HG02973 (cell line): ENCODE data around the gene SPRED1.
"Not testable (repeated sequence)": the region's sequence is repeated elsewhere in the genome, so short reads cannot be mapped to it uniquely, and the experiment has no call there.

ENCODE experiments used
- ATAC-seq: cut with Tn5 transposase; IDR thresholded peaks from one replicate; pipeline ENCODE4 v1.9.1; 2021; ENCODE audit warnings: moderate library complexity; ENCODE audit not compliant: unreplicated experiment

SPRED1 gene

DNA sequence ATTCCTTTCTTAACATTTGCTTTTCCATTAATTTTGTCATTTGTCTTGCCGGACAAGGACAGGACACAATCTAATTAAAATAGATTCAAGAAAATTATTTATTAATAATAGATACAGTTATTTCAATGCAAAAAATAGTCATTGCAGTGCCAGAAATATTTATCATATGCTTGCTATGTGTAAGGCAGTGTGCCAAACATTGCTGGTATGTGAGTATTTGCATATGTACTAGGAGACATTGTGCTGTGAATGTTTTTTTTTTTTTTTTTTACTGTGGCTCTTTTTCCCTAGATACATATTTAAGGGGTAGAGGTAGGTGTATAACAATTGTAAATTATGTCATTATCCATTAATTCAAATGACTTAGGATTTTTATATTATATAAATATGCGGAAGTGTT lies 23.3 kb downstream of the SPRED1 start:
- no peak for ATAC-seq

DNA sequence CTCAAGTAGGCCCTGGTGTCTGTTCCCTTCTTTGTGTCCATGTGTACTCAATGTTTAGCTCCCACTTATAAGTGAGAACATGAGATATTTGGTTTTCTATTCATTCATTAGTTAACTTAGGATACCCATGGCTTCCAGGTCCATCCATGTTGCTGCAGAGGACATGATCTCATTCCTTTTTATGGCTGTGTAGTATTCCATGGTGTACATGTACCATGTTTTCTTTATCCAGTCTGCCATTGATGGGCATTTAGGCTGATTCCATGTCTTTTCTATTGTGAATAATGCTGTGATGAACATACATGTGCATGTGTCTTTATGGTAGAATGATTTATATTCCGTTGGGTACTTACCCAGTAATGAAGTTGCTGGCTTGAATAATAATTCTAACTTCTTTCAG lies 24.6 kb downstream of the SPRED1 start:
- not testable (repeated sequence) for ATAC-seq

DNA sequence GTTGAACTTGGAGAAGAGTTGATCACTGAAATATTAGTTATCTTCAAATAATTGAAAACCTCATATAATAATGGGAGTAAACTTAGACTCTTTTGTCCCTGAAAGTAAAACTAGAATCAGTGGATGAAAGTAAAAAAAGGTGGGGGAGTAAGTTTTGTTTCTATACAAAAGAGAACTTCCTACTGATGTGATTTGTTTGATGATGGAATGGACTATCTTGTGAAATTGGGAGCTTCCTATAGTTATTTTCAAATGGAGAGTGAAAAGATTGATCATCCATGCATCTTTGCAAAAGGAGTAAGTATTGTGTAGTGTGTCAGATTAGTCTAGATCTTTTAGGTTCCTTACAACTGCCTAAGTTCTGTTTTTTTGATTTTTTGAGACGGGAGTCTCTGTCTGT lies 28.4 kb downstream of the SPRED1 start:
- ATAC-seq: no peak

DNA sequence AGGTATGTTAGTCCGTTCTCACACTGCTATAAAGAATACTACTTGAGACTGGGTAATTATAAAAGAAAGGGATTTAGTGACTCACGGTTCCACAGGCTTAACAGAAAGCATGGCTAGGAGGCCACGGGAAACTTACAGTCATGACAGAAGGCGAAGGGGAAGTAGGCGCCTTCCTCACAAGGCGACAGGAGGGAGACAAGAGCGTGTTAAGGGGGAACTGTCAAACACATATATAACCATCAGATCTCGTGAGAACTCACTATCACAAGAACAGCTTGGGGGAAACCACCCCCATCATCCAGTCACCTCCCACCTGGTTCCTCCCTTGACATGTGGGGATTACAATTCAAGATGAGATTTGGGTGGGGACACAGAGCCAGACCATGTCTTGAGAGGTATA lies 30.4 kb downstream of the SPRED1 start:
- ATAC-seq: no peak

DNA sequence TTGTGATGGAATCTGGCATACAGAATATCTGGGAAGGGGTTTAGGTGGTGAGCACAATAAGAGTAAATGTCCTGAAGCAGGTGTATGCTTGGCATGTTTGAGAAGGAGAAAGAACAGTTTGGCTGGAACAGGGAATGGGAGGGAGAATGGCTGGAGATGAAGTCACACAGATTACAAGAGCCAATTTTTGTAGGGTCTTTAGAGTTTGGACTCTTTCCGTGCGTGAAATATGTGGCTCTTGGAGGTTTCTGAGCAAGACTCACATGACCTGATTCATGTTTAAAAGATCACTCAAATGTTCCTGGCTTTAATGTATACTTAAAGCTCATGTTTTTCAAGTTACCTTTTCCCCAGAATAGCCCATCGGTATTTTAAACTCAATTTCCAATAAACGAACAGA lies 32.8 kb downstream of the SPRED1 start:
- no peak for ATAC-seq

DNA sequence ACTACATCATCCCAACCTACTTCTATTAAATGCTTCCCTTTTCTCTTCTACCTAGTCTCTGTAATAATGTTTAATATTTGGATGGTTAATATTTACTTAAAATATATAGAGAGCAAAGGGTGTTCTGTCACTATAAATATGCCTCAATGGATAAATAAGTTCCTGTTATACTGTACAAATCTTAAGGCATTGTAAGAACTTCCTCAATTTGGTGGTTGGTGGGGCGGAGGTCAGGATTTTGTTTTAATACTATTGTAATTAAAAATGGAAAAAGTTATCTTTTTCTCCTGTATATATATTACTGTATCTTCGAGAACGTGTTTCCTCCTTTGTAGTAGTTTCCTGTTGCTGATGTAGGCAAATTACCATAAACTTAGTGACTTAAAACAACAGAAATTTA lies 41.5 kb downstream of the SPRED1 start:
- ATAC-seq: no peak

DNA sequence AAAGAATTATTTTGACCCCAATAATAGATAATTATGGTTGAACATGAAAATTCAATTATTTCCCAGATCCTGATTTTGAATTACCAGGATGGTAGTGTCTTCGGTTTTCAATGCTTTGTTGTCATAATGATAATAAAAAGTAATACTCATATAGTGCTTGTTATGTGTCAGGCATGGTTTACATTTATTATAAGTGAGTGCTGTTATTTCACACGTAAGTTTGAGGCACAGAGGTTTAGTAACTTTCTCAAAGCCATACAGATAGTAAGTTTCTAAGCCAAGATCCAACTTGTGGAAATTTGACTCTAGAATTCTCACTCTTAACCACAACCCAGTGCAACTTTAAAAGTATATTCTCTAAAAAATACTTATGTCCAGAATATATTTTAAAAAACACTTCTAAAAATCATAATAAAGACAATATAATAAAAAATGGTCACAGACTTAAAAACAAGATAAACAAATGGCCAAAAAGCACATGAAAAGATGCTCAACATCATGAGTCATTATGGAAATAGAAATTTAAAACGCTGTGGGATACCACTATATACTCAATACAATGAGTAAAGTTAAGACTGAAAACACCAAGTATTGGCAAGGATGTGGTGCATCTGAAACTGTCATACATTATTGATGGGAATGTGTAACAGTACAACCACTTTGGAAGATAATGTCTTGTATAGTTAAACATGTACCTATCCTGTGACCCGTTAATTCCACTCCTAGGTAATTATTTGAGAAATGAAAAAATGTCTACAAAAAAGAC lies 45.2 kb downstream of the SPRED1 start:
- ATAC-seq: peak; percentile 73

DNA sequence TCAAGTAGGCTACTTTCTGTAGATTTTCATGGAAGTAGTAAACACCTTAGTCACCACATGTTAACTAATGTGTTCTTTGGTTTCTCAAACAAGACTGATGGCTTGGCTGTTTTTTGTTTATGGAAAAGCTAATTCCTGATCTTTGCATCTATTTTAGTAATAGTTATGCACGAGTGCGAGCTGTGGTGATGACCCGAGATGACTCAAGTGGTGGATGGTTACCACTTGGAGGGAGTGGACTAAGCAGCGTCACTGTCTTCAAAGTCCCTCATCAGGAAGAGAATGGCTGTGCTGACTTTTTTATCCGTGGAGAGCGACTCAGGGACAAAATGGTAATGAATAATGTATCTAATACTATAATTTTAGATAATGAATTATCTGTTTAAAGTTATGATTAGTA lies 46.6 kb downstream of the SPRED1 start:
- ATAC-seq: no peak

DNA sequence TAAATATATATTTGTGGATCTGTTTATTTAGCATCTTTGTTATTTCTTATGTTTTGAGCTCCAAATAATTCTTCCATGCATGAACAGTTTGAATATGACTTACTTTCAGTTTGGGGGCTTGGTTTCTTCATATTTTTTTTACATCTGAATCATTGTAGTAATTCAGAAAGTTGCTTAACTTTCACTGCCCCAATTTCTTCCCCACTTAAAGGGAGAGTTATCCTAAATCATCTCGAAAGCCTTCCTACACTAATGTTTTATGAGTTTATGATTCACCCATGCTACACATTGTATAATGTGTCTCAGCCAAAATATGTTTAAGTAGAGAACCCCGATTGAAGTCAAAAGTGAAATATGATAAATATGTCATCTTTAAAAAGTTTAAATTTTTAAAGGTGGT lies 47.8 kb downstream of the SPRED1 start:
- no peak for ATAC-seq

DNA sequence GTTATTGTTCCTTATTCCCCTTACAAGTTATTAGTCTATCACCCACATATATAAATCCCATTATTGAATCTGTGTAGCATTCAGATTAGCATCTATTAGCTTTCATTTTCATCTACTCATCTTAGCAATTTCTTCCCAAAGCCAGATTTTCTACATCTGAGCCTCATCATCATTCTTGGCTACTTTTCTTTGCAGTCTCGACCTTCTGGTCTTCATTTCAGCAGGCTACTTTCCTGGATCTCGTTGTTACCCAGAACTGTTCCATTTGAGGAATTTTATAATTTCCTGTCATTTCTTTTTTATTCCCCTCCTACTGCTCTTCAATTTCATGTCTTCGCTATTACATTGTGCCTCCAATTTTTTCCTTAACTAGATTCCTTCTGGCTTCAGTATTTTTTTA lies 51.8 kb downstream of the SPRED1 start:
- no peak for ATAC-seq

DNA sequence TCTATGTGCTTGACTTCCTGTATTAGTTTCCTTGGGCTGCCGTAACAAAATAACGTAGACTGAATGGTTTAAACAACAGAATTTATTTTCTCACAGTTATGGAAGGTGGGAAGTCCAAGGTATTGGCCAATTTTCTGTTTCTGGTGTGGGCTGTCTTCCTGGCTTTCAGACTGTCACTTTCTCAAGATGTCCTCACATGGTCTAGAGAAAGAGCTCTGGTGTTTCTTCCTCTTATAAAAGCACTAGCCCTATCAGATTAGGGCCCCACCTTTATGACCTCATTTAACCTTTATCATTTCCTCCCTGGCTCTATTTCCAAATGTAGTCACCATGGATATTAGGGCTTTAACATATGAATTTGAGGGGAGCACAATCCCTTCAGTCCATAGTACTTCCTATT lies 54.6 kb downstream of the SPRED1 start:
- no peak for ATAC-seq

DNA sequence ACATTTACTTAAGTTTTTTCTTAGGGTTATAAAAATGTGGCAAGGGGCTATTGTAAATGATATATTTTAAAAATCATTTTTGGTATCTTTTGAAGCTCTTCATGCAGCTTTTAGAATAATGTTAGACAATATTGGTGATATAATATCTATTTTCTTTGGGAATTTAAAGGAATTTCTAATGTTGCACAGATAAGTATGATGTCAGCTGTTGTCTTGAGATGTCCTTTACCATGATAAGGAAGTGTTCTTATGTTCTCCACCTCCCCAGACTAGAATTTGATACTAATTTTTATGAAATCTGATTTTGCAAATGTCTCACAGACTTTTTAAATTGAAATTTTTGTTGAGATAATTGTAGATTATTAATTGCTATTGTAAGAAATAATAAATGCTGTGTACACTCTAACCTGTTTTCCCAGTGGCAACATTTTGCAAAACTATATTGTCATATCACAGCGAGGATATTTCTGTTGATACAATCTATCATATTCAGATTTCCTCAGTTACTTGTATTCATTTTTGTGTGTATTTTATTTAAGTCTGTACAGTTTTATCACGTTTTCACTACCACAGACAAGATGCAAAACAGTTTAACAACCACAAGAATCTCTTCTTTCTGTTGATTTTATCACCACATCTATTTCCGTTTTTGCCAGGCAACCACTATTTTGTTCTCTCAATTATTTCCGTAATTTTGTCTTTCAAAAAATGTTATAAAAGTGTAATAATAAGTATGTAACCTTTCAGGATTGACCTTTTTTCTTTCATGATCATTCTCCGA lies 55.4 kb downstream of the SPRED1 start:
- ATAC-seq: no peak

DNA sequence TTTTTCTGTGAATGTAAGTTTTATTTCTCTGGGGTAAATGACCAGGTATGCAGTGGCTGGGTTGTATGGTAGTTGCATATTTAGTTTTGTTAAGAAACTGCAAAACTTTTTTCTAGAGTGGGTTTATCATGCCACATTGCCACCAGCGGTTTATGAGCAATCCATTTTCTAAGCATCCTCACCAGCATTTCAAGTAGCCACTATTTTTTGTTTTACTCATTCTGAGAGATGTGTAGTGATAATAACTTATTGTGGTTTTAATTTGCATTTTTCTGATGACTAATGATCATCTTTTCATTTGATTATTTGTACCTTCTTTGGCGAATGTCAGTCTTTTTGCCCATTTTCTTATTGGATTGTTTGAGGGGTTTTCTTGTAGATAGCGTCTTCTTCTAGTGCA lies 56.2 kb downstream of the SPRED1 start:
- ATAC-seq: no peak

DNA sequence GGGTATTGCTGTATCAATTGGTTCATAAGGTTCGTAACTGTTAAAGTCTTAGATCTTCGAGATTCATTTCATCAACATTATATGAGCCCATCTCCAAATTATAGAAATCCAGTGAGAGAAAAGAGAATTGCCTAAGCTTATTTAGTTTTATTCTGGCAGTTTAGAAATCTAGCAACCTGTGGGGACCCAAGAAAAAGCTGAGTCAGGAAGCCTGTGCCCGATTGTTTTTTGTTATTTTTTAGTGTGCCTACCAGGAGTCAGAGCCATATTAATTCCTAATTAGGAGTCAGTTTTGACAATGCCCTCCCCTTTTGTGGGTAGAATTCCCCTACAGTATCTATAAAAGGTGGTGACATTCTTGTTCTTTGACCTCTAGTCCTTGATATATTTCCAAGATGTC lies 59.6 kb downstream of the SPRED1 start:
- no peak for ATAC-seq

DNA sequence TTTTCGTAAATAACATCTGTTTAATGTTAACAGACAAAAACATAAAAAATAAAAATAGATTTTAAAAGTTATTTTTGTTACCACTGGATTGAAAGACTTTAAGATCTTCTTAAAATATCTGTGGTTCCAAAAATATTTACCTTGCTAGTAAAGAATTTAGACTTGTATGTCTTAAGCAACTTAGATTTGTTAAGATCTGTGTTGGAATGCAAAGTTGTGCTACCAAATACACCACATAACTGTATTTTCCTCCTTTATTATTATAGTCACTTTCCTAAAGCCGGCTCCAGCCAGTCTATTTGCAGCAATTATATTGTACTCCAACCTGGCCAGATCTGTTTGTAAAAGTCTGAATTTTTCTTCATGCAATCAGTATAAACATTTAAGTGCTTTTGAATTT lies 63.7 kb downstream of the SPRED1 start:
- no peak for ATAC-seq

DNA sequence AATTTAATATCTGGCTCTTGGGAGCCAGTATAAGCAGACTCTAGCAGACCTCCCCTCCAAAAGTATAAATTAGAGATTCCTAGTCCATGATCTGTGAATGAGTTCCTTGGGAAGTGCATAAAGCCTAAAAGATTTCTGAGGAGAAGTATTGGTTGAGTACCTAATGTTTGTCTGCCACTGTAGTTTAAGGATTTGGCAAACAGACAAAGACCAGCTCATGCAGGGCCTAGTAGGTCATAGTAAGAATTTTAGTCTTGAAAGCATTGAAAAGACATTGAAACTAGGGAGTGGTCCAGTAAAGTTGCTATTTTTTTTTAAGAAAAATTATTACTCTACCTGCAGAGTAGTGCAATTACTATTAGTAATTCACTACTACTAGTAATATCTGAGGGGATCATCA lies 67.5 kb downstream of the SPRED1 start:
- ATAC-seq: no peak

DNA sequence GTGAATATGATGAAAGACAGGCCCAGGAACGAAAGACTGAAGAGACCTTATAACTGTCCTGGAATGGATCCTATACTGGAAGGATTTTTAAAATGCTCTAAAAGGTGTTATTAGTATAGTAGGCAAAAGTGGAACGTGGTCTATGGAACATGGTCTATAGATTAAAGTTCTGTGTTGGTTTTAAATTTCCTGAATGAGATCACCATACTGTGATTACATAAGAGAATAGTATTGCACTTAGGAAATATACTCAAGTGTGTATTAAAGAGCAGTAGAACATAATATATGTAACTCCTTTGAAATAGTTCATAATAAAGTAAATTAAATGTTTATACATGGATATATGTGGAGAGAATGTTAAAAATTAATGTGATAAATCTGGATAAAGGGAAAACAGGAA lies 68.2 kb downstream of the SPRED1 start:
- no peak for ATAC-seq

DNA sequence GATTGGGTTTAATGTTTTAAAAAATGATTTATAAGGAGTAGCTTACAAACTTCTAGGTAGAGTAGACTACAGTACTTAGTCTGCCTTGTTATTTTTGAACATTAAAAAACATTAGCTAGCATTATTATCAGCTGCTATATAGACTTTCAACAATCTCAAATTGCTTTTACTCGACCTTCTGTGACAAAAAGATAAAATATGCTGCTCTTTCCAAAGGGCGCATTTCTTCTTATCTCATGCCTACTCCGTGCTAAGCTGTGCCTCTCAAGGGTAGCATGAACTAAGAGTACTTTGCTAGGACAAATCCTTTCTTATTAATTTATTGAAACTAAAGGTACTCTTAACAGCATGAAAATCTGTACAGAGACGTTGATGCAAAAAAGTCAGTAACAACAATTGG lies 71.3 kb downstream of the SPRED1 start:
- no peak for ATAC-seq

DNA sequence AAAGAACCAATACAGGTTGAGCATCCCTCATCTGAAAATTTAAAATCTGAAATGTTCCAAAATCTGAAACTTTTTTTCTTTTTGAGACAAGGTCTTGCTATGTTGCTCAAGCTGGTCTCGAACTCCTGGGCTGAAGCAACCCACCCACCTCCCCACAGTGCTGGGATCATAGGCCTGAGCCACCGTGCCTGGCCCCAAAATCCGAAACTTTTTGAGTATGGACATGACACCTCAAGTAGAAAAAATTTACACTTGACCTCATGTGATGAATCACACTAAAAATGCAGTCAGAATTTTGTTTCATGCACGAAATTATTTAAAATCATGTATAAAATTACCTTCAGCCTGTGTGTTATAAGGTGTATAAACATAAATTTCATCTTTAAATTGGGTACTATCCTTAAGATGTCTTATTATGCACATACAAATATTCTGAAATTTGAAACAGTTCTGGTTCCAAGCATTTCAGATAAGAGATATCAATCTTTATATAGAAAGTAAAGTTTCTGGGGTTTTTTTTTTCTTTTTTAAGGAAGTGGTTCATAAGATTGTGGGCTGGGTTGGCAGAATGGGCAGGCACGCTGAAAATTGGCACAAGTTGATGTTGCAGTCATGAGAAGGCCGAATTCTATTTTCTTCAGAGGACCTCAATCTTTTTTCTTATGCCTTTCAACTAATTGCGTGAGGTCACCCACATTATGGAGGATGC lies 72.5 kb downstream of the SPRED1 start:
- ATAC-seq: no peak

DNA sequence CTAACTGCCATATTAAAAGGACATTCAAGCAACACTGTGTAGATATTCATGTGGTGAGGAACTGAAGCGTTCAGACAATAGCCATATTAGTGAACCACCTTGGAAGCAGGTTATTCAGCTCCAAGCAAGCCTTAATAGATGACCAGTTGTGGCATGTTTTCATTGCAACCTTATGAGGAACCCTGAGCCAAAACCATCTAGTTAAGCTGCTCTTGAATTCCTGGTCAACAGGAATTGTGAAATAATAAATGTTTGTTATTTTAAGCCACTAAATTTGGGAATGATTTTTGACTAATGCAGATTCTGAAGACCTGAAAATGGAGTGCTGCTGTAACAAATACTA lies 73.0 kb downstream of the SPRED1 start:
- ATAC-seq: no peak

DNA sequence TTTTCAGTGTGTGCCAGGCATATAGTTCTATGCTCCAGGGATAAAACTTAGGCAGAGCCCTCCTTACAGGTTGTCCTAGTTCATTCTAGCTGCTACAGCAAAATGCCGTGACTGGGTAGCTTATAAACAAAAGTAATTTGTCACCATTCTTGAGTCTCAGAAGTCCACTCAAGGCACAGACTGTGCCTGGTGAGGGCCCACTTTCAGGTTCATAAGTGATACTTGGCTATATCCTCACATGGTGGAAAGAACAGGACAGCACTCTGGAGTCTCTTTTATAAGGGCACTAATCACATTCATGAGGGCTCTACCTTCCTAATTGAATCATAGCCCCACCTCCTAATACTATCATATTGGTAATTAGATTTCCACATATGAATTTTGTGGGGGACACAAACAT lies 80.1 kb downstream of the SPRED1 start:
- ATAC-seq: no peak

DNA sequence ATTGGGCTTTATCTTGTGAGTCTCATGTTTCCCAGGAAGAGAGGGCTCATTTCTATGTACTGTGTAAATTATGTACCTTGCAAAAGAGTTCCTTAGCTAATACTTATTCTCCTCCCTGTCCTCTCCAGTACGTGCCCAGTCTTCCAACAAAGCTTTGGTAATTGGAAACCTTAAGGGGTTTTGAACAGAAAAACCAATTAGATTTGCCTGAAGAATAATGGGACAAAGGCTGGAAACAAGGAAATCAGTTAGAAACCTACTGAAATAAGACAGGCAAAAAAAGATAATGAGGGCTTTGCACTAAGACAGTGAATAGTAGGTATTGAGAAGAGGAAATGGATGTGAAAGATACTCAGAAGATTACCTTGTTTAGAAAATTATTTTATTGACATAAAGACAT lies 82.5 kb downstream of the SPRED1 start:
- no peak for ATAC-seq
